ENCODE data around the gene TMEM119.
A peak's percentile ranks its signal among the peaks of the same experiment; 100 is the strongest.
"Not testable (repeated sequence)": the region's sequence is repeated elsewhere in the genome, so short reads cannot be mapped to it uniquely, and the experiment has no call there.

Gene TMEM119

DNA sequence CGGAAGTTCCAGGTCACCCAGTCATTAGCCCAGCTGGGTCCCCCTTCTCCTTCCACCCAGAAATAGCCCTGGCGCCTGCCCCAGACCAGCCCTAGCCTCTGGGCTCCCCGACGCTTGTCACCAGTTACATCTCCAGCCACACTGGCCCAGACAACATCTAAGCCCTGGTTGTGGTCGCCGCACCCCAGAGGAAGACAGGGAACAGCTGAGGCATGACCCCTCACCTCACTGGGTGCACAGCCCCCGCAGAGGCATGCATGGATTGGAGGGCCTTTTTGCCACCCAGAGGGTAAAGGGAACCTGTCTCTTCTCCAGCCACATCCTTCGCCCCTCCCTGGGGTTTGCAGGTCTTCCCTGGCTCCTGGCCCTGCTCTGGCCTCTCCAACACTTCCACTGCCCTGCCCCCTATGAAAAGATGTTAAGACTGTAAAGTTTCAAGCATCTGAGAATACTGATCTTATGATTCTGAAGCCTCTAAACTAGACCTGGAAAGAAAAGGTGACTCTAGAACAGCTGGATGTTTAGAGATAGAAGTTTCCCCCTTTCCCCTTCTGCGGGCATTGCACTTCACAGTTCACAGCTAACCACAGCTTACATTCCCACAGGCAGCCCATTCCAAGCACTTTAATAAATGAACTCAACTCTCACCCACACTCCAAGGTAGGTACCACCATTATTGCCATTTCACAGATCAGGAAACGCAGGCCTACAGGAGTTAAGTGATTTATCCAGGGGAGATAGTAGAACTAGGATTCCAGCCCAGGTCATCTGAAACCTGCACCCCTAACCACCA is 14.7 kb downstream of the TMEM119 start:
- DNase-seq (ENCODE audit: low read depth) = no peak

DNA sequence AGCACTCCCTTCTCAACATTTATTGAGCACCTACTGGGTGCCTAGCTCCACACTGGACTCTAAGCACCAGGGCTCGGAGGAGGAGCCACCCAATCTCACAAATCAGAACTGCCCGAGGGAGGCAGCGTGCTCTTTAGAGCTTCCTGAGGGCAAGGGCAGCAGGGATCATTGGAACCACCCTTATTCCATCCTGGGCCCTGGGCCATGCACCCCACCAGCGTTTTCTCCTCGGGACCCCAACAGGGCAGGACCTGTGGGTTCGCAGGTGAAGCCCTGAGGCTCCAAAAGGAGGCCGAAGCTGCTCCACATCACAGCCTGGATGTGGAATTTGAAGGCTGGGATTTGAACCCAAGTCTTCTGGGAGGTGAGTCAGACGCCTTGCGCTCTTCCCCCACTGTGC is 15.4 kb downstream of the TMEM119 start:
- no peak for DNase-seq (ENCODE audit: low read depth)

DNA sequence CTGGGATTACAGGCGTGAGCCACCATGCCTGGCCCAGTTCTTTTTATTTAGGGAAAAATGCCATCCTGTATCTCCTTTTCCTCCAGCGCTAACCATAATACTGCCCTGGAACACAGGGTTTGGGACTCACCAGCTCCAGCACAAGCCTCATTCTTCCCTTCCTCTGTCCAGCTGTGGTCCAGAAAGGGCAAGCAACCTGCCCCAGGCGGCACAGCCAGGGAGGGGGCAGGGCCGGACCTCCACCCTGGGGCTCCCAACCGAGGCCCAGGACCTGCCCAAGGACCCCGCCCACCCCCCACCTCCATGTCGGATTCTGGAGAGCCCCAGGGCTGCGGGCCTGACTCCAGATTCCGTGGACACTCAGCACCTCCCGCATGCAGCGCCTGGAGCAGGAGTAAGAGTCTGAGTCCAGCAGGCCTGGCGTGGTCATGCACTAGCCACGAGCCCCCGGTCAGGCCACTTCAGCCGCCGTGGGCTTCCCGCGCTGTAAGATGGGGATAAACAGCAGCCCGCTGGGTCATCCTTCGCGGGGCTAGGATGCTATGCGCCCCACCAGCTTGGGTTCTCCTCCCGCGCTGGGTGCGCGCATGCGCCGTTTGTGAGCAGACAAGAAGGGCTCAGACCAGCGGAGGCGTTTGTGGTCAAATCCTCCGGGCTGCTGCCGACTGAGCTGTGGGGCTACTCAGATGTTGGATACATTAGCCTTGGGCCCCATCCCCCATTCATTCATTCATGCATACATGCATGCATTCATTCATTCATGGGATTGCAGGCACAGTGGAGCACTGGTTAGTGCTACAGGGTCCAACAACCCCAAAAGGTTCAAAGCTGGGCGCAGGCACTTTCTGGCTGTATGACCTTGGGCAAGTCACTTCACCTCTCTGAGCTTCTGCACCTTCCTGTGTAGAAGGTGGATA is 16.3 kb downstream of the TMEM119 start:
- no peak for DNase-seq (ENCODE audit: low read depth)

DNA sequence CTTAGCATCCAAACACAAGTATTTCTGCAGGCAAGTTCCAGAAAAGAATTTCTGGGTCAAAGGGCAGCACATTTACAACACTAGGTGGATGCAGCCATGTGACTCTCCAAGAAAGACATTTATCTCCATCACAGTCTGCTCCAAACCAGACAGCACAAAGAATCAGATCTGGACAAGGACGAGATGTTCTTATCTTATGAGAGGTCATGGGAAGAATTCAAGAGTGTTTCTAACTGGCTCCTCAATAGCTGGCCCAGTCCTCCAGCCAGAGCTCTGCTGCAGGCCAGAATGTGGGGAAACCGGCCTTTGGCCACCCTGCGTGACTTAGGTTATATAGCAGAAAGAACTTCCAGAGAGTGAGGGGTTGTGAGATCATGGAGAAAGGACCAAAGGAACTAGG is 17.4 kb downstream of the TMEM119 start:
- DNase-seq (ENCODE audit: low read depth) = no peak

- DNase-seq (ENCODE audit: low read depth) = no peak
Observed at GRCh38 chr12:108578813-108579212, 19.1 kb downstream of the TMEM119 start.

- no peak for DNase-seq (ENCODE audit: low read depth)
Observed at GRCh38 chr12:108578264-108578663, 19.6 kb downstream of the TMEM119 start.

GRCh38 chr12:108577458-108577857 is 20.4 kb downstream of the TMEM119 start:
- DNase-seq (ENCODE audit: low read depth) = no peak

DNA sequence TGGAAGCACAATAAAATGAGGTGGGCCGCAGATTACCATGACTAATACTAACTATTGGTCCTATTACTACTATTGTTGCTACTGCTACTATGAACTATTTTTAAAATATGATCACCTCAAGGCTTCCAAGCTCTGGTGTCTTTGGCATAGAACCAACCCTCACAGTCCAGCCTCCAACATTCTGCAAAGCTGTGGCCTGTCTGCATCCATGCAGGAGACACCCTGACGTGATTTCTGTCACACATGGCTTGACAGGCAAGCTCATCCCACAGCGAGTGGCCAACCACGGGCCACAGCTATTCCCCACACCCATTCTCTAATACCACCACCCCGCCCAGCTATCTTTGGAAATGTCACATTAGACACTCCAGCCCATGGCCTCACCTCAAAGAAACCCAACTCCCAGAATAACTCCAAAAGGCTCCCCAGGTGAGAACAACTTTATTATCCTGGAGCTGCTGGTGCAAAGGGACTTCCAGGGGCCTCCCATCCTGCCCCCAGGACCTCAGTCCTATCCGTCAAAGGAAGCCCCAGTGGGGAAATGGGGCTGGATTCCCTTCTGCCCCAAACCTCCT is 21.1 kb downstream of the TMEM119 start:
- DNase-seq (ENCODE audit: low read depth) = no peak

- DNase-seq (ENCODE audit: low read depth) = no peak
Observed at GRCh38 chr12:108575199-108575912, 22.5 kb downstream of the TMEM119 start.

DNA sequence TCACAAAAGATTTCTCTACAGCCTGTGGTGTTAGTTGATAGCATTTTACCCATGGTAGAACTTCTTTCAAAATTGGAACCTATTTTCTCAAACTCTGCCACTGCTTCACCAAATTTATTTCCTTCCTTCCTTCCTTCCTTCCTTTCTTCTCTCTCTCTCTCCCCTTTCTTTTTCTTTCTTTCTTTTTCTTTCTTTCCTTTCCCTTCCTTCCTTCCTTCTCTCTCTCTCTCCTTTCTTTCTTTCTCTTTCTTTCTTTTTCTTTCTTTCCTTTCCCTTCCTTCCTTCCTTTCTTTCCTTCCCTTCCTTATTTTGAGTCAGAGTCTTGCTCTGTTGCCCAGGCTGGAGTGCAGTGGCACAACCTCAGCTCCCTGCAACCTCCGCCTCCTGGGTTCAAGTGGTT is 23.6 kb downstream of the TMEM119 start:
- DNase-seq (ENCODE audit: low read depth) = not testable (repeated sequence)

DNA sequence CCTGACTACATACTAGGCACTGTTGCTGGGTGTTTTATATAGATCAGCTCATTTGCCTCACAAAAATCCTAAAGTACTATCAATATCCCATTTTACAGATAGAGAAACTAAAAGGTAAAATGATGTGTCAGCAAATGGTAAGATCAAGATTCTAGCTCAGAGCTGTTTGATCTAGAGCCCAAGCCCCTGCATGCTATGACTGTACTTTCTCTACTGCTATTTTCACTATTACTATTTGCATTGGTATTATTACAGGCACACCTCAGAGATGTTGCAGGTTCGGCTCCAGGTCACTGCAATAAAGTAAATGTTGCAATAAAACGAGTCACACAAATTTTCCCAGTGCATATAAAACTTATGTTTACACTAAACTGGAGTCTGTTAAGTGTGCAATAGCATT is 24.6 kb downstream of the TMEM119 start:
- no peak for DNase-seq (ENCODE audit: low read depth)

DNA sequence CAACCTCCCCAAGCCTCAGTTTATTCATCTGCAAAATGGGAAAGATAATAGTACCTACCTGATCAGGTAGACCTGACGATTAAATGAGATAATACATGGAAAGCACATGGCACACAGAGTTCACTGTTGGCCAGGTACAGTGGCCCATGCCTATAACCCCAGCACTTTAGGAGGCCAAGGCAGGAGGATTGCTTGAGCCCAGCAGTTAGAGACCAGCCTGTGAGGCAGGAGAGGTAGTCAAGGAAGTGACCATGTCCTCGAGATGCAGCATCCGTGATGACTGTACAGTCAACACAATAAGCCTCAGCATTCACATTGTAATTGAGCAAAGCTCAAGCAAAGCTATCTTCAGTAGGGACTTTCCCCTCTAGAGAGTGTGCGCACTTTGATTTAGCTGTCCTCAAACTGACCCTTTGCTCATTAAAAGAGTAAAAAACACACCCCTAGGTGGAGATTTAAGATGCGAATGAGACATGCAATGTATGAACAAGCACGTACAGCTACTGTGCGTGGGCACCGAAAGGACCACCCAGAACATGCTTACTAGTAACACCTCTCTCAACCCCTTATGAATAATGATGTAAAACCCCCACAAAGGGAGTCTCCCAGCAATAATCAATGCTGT is 25.6 kb downstream of the TMEM119 start:
- no peak for DNase-seq (ENCODE audit: low read depth)

- DNase-seq (ENCODE audit: low read depth) = no peak
Observed at GRCh38 chr12:108571609-108572165, 26.2 kb downstream of the TMEM119 start.

GRCh38 chr12:108570743-108571608 is 26.9 kb downstream of the TMEM119 start:
- DNase-seq (ENCODE audit: low read depth) = no peak

- no peak for DNase-seq (ENCODE audit: low read depth)
Observed at GRCh38 chr12:108568338-108569154, 29.3 kb downstream of the TMEM119 start.

DNA sequence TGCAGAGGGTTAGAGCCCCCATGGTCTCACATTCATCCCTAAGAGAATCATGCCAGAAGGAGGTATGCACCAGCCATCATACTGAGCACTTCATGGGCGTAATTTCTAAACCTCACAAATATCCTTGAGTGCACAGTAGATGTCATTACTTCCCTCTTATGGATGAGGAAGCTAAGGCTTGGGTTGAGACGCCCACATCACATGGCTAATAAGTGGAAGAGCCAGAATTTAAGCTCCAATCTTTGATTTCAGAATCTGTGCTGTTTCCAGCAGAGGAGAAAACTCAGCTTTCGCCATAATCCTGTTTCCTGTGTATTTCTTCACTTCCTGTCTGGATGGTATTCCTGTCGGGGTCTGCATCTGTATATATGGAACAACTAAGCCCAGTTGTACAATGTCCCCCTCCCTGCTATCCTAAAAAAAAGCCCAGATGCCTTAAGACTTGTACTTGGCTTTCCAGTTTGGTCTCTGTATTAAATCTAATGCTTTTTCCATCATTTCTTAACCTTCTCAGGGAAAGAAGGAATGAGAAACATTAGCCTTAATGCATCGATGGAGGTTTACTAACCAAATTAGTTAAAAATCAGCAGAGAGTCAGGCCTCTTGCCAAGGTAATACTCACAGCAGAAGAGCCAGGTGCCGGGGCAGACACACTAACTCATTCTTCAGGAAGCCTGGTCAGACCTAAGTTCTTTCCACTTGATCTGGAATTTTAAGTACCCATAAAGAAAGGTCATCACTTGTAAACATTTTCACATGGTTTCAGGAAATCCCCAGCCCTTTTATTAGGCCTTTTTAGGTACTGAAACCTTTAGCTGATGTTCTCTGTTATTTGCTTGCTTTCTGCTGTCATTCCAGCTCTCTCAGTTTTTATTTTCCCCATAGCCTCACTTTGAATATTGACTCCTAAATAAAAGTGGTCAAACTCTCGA is 30.2 kb downstream of the TMEM119 start:
- no peak for DNase-seq (ENCODE audit: low read depth)

DNA sequence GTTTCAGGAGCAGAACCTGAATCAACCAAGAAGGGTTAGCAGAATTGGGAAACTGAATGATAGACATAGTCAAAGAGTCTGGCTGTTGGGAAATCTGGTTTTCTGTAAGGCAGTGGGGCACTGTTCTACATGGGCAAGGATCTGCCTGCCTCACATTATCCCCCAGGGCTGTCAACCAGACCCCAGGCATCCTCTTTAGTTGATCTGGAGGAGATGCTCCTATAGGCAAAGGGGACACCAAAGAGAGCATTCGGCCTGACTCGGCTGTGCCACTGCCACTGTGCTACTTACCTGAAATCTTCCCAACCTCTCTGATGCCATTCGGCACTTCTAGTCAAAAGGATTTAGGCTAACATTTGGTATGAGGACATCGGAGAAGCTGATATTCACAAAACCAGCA is 31.4 kb downstream of the TMEM119 start:
- DNase-seq (ENCODE audit: low read depth) = no peak

GRCh38 chr12:108565976-108566375 is 31.9 kb downstream of the TMEM119 start:
- DNase-seq (ENCODE audit: low read depth) = peak; percentile 40

All from stimulated activated CD8-positive, alpha-beta memory T cell treated with anti-CD3 and anti-CD28 coated beads, Interleukin-12 subunit alpha, Interleukin-12 subunit beta, amount 100 ng/mL, for 1 hour (primary cell).